Measurements from ENCODE around the gene ECSCR. TPM values are rescaled to one million over a fixed set of nuclear protein-coding genes. Genes with fewer than 3 reads are reported as not detected.

Gene ECSCR, protein sequence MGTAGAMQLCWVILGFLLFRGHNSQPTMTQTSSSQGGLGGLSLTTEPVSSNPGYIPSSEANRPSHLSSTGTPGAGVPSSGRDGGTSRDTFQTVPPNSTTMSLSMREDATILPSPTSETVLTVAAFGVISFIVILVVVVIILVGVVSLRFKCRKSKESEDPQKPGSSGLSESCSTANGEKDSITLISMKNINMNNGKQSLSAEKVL
- total RNA-seq, result 10 to 100 TPM; 10.0 to 25.4 (median 19.0) TPM

DNA sequence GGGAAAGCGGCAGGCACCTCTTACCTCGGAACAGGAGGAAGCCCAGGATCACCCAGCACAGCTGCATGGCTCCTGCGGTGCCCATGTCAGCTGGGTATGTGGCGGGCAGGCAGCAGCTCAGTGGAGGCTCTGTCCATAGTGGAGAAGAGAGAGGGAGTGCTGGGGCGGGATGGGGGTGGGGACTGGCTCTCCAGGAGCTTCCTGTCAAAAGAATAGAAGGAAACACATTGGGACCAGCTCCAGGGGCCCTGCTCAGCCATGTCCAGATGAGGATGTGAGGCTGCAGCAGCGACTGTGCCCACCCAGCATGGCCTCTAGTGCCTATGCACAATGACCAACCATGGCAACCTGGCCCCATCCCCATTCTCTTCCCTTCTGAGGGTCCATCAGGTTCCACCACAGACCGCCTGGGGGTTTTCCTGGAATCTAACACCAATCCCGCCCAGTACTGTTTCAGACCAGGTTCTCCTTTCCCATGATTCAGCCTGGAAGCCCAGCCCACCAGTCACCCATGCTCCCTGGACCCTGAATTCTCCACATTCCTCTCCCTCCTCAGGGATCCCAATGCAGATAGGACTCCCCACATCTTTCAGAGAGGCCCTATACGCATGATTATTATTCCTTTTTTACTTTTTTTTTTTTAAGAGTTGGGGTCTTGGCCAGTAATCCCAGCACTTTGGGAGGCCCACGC is at the start of gene ECSCR:
Gene ECSCR (minus strand): TSS at position 158 of the 691 bp plus-strand sequence. CDS start 73 bp downstream, at position 85.
- TF ChIP-seq, protein P1, sequence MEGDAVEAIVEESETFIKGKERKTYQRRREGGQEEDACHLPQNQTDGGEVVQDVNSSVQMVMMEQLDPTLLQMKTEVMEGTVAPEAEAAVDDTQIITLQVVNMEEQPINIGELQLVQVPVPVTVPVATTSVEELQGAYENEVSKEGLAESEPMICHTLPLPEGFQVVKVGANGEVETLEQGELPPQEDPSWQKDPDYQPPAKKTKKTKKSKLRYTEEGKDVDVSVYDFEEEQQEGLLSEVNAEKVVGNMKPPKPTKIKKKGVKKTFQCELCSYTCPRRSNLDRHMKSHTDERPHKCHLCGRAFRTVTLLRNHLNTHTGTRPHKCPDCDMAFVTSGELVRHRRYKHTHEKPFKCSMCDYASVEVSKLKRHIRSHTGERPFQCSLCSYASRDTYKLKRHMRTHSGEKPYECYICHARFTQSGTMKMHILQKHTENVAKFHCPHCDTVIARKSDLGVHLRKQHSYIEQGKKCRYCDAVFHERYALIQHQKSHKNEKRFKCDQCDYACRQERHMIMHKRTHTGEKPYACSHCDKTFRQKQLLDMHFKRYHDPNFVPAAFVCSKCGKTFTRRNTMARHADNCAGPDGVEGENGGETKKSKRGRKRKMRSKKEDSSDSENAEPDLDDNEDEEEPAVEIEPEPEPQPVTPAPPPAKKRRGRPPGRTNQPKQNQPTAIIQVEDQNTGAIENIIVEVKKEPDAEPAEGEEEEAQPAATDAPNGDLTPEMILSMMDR (IDR thresholded peaks at IDR 0.05; ENCODE audit: low read depth), result no peak

DNA sequence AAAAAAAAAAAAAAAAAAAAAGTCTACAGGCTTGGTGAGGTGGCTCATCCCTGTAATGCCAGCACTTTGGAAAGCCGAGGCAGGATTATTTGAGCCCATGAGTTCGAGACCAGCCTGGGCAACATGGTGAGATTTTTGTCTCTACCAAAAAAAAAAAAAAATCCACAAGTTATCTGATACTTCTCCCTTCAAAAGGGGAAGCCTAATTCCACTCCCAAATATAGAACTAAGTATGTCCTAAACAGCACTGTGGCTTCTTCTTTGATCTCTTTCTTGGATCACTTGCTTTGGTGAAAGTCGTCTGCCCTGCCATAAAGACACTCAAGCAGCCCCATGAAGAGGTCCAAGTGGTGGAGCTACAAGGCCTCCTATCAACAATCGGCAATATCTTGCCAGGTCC is 38.8 kb upstream of the ECSCR start:
- TF ChIP-seq, protein P1 (IDR thresholded peaks at IDR 0.05; ENCODE audit: low read depth), result no peak

DNA sequence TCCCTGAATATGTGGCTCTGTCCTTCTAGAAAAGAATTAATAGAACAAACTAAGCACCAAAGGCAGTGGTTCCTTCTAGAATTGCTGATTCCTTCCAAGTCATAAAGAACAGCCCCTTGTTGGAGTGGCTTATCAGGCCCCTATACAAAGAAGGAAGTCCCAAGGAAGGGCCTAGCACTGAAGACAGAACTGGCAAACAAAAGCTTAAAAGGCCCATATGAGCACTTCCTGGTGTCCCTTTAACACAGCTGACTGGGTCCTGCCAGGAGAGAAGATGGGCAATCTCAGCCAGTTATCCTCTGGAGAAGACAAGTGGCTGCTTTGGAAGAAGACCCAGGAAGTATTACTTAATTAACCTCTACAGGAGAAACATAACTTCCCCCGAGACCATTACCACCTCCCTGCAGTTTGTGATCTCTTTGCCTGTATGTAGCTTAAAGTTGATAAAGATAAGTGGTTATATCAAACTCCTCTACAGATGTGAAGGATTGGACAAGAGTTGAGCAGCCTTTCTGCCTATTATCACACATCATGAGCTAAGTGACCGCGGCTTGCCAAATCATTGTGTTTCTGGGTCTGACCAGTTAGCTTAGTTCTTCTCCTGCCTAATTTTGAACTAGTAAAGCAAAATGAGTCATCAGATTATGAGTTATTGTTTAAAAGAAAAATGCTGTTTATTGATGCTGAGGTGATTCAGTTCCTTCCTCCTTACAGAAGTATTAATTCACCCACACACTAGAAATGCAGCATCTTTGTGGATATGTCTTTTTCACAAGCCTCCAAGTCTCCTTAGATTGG is 33.3 kb upstream of the ECSCR start:
- TF ChIP-seq, protein P1 (IDR thresholded peaks at IDR 0.05; ENCODE audit: low read depth), result no peak

DNA sequence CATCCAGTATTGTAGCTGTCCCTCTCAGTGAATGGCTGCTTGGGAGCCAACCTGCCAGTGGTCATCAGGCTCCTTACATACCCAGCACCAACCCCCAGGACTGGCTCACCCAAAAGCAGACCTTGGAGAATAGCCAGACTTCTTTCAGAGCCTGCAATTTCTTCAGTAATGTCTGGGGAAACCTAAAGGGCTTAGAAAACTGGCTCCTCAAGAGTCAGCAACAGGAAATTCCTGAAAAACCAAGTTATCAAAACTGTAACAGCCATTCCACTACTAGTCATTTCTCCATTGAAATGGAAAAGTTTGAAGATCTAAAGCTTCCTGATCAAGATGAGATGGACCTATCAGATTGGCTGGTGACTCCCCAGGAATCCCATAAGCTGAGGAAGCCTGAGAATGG is 32.3 kb upstream of the ECSCR start:
- TF ChIP-seq, protein P1 (IDR thresholded peaks at IDR 0.05; ENCODE audit: low read depth), result no peak

DNA sequence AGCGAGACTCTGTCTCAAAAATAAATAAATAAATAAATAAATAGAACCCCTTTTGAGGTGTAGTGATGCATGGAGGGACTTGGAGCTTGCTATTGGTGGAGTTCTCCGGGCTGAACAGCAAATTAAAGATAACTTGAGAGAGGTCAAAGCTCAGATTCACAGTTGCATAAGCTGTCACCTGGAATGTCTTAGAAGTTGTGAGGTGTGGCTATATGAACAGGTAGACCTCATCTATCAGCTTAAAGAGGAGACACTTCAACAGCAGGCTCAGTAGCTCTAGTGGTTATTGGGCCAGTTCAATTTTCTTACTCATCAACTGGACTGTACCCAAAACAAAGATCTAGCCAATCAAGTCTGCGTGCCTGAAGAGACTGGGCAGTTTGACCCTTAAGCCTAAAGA is 31.7 kb upstream of the ECSCR start:
- TF ChIP-seq, protein P1 (IDR thresholded peaks at IDR 0.05; ENCODE audit: low read depth), result no peak

DNA sequence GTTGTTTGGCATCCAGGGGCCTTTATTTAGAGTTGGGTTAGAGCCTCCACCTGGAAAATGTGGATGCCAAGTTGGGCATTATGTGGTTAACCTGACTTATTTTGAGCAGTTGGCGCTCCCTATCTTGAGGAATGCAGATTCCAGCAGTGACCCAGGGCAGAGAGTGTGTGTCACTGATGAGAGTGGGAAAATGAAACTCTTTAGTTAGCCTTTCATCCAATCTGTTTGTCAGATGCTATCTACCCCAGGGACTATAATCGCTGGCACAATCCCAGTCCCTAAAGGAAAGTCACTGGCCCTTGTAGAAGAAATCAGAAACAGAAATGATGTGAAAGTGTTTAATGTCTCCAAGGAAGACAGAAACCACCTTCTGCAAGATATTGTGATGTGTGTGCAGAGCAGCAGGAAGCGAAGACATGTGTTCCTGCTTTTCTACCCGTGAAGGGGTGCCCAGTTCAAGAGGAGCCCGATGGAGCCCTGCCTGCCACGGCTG is 30.2 kb upstream of the ECSCR start:
- TF ChIP-seq, protein P1 (IDR thresholded peaks at IDR 0.05; ENCODE audit: low read depth), result no peak

DNA sequence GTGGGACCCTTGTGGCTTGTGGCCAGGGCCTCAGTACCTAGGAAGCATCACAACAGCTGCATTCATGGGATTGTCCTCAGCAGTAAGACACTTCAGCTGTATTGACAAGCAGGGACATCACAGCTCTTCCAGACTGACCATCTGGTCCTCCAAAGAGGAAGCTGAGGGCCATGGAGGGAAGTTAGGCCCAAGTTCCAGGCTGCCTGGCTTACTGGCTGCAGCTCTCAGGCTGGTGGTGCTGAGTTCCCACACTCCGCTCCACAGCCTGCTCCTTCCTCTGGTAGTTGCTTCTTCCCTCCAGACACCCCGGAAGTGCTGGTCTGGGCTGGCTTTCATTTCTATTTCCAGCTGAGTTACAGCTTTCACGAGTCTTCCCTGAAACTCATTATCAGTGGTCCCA is 25.7 kb upstream of the ECSCR start:
- TF ChIP-seq, protein P1 (IDR thresholded peaks at IDR 0.05; ENCODE audit: low read depth), result no peak
